Activated naive CD4-positive, alpha-beta T cell treated with anti-CD3 and anti-CD28 coated beads, Interleukin-2, amount 50 U/mL, for 72 hours (primary cell): ENCODE results near the gene SOWAHD. TPM values are rescaled to one million over a fixed set of nuclear protein-coding genes. Genes with fewer than 3 reads are reported as not detected.
"Not testable (repeated sequence)": the region's sequence is repeated elsewhere in the genome, so short reads cannot be mapped to it uniquely, and the experiment has no call there.

ENCODE experiments used
- ATAC-seq, 2 donors: fragments of 150-1000 bp; cut with Tn5 transposase; 2 replicates each; pipeline ENCODE4 v1.10.0; 2021; ENCODE audit warnings: mild to moderate bottlenecking in 2 of 2, moderate library complexity in 2 of 2
- DNase-seq, 2 donors: peaks; one replicate each; pipeline ENCODE4 v3.0.0; 2021 to 2022; ENCODE audit warnings: low spot score in 2 of 2
- H3K27ac Mint-ChIP-seq, 2 donors: one replicate each; pipeline ENCODE4 v1.8.0; 2022; ENCODE audit warnings: mild to moderate bottlenecking in 2 of 2, mixed read lengths in 2 of 2
- H3K36me3 Mint-ChIP-seq, 2 donors: one replicate each; pipeline ENCODE4 v1.8.0; 2022; ENCODE audit warnings: mixed read lengths in 2 of 2
- H3K9me3 Mint-ChIP-seq, 2 donors: one replicate each; pipeline ENCODE4 v1.8.0; 2022; ENCODE audit warnings: mixed read lengths in 2 of 2
- total RNA-seq, 2 donors: library from RNA; stranded (reverse); gene quantifications; one replicate each; pipeline ENCODE4 v1.2.3, GENCODE V29; 2022

The SOWAHD gene
- total RNA-seq, 2 donors from 2014 or later = 0.53 TPM; not detected in 1

GRCh38 chrX:119753639-119754257 is 4.6 kb upstream of the SOWAHD start:
- ATAC-seq (peak; percentile 24), DNase-seq (peak in 1 of 2 donors; percentile 64)
- H3K27ac Mint-ChIP-seq = peak overlapping the region; percentile 81 to 84
- no peaks in the 10 kb centered on the region for H3K9me3 Mint-ChIP-seq
- H3K36me3 Mint-ChIP-seq = no peaks in the 10 kb centered on the region

- Mint-ChIP-seq H3K9me3 (no peaks in the 10 kb centered on the region), H3K27ac (peak overlapping the region; percentile 84 to 95), H3K36me3 (no peaks in the 10 kb centered on the region)
- ATAC-seq (peak; percentile 79 to 81), DNase-seq (peak; percentile 41 to 59)
Measured at GRCh38 chrX:119755981-119756533, 2.3 kb upstream of the SOWAHD start.

- Mint-ChIP-seq H3K27ac (peak overlapping the region; percentile 84 to 95), H3K9me3 (no peaks in the 10 kb centered on the region), H3K36me3 (no peaks in the 10 kb centered on the region)
- DNase-seq (no peak), ATAC-seq (no peak)
Measured at GRCh38 chrX:119756926-119757635, 1.3 kb upstream of the SOWAHD start.

DNA sequence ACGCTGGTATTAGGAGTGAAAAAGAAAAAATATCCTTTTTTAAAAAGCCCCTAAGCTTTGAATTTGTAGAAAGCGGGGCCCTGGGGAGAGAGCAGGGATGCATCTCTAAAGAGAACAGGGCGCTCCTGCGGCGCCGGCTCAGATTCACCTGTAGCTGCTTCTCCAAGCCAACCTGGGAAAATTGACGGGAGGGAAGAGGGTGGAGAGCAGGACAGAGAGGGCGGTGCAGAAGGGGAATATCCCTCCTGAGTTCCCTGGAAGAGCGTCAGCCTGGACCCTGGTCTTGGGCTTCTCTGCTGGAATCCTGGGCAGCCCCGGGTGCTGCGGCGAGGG is 776 bp upstream of the SOWAHD start:
- no peak for DNase-seq
- H3K36me3 Mint-ChIP-seq = no peaks in the 10 kb centered on the region

GRCh38 chrX:119758731-119759247 is 401 bp downstream of the SOWAHD start:
- H3K36me3 Mint-ChIP-seq = no peaks in the 10 kb centered on the region
- peak; percentile 41 to 60 for DNase-seq
- no peaks in the 10 kb centered on the region for H3K9me3 Mint-ChIP-seq
- no peak overlapping the region for H3K27ac Mint-ChIP-seq
- peak; percentile 36 to 54 for ATAC-seq

More for the DNA sequence above, 776 bp upstream of the SOWAHD start:
- ATAC-seq = no peak
- Mint-ChIP-seq H3K9me3 (no peaks in the 10 kb centered on the region), H3K27ac (peak overlapping the region; percentile 84 to 90)

GRCh38 chrX:119759248-119759766 is 919 bp downstream of the SOWAHD start:
- ATAC-seq = no peak
- Mint-ChIP-seq H3K27ac (no peak overlapping the region), H3K36me3 (no peaks in the 10 kb centered on the region), H3K9me3 (no peaks in the 10 kb centered on the region)
- no peak for DNase-seq

GRCh38 chrX:119760026-119760877 is 1.9 kb downstream of the SOWAHD start:
- Mint-ChIP-seq H3K9me3 (no peaks in the 10 kb centered on the region), H3K36me3 (no peaks in the 10 kb centered on the region), H3K27ac (no peak overlapping the region)
- ATAC-seq (no peak), DNase-seq (no peak)

DNA sequence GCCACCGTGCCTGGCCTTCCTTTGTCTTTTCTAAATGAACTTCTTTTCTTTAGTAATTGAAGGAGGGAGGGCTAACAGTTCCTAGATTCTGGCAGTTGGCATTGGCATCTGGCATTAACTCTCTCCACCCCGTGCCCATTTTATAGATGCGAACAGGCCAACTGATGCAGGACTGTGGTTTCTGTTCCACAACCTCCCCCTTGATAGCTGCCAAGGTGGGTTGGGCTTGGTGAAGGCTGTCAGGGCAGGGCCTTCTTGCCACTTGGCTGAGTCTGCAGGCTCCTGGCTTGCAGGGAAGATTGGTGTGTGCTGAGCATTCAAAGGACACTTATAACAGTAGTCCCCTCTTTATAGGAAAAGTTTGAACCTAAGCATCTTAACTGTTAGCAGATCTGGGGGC is 4.3 kb downstream of the SOWAHD start:
- Mint-ChIP-seq H3K9me3 (no peaks in the 10 kb centered on the region), H3K27ac (no peak overlapping the region), H3K36me3 (no peaks in the 10 kb centered on the region)
- no peak for ATAC-seq
- no peak for DNase-seq

GRCh38 chrX:119763181-119763580 is 4.8 kb downstream of the SOWAHD start:
- no peak for DNase-seq
- no peak for ATAC-seq
- Mint-ChIP-seq H3K36me3 (no peaks in the 10 kb centered on the region), H3K27ac (no peak overlapping the region), H3K9me3 (no peaks in the 10 kb centered on the region)

GRCh38 chrX:119763836-119764387 is 5.5 kb downstream of the SOWAHD start:
- H3K9me3 Mint-ChIP-seq = no peaks in the 10 kb centered on the region
- no peak overlapping the region for H3K27ac Mint-ChIP-seq
- no peaks in the 10 kb centered on the region for H3K36me3 Mint-ChIP-seq
- no peak for ATAC-seq
- DNase-seq = no peak

DNA sequence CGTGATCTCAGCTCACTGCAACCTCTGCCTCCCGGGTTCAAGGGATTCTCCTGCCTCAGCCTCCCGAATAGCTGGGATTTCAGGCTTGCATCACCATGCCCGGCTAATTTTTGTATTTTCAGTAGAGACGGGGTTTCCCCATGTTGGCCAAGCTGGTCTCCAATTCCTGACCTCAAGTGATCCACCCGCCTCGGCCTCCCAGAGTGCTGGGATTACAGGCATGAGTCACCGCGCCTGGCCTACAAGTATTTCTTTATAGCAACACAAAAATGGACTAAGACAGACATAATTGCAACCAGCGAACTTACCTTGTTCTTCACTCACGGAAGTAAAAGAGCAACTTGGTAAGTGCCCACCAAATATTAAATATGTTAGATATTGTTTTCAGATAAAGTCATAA is 10.0 kb downstream of the SOWAHD start:
- DNase-seq, H3K9me3 Mint-ChIP-seq, H3K36me3 Mint-ChIP-seq, H3K27ac Mint-ChIP-seq, ATAC-seq: not testable (repeated sequence)

GRCh38 chrX:119769388-119769787 is 11.0 kb downstream of the SOWAHD start:
- not testable (repeated sequence) for H3K36me3 Mint-ChIP-seq, DNase-seq, H3K9me3 Mint-ChIP-seq, ATAC-seq, H3K27ac Mint-ChIP-seq

GRCh38 chrX:119775517-119776238 is 17.3 kb downstream of the SOWAHD start:
- ATAC-seq (peak in 1 of 2 donors; percentile 19), DNase-seq (no peak)
- no peaks in the 10 kb centered on the region for H3K9me3 Mint-ChIP-seq
- no peaks in the 10 kb centered on the region for H3K36me3 Mint-ChIP-seq
- H3K27ac Mint-ChIP-seq = peak overlapping the region in 1 of 2 donors; percentile 76

DNA sequence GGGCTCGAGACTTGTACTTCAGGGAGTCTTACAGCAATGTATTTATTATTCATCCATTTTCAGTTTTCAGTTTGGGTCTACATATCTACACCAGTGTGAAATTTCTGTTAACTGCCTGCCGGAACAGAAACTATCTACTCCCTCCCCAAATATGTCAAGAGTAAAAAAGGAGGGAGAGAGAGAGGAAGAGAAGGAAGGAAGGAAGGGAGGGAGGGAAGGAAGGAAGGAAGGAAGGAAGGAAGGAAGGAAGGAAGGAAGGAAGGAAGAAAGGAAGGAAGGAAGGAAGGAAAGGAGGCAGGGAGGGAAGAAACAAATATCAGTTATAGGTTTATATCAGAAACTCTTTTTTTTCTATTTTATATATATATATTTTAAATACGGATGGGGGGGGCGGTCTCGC is 20.4 kb downstream of the SOWAHD start:
- DNase-seq (no peak), ATAC-seq (no peak)
- Mint-ChIP-seq H3K36me3 (no peaks in the 10 kb centered on the region), H3K27ac (peak overlapping the region in 1 of 2 donors; percentile 65), H3K9me3 (no peaks in the 10 kb centered on the region)

GRCh38 chrX:119783026-119783425 is 24.6 kb downstream of the SOWAHD start:
- ATAC-seq (no peak), DNase-seq (no peak)
- peaks cover 5 to 12% of the 10 kb centered on the region in 2 donors for H3K36me3 Mint-ChIP-seq
- H3K9me3 Mint-ChIP-seq = no peaks in the 10 kb centered on the region
- H3K27ac Mint-ChIP-seq = peak overlapping the region in 1 of 2 donors; percentile 83
